NB4 (cell line): Measurements from ENCODE around the gene DPEP2NB.

ENCODE experiments used
- DNase-seq: peaks from one replicate; pipeline ENCODE4 v3.0.0; 2010; ENCODE audit warnings: low read depth
- H3K4me3 ChIP-seq: one replicate; pipeline ENCODE4 v1.5.1; 2011; ENCODE audit warnings: mild to moderate bottlenecking, low read depth, low read length, moderate library complexity
- MYC ChIP-seq: IDR thresholded peaks from 2 replicates; pipeline ENCODE4 v1.6.1; 2011; ENCODE audit warnings: low read depth, low read length
- POLR2A ChIP-seq: IDR thresholded peaks from 2 replicates; pipeline ENCODE4 v1.6.1; 2011; ENCODE audit warnings: mild to moderate bottlenecking; ENCODE audit not compliant: insufficient read length; ENCODE audit errors: extremely low read depth
- TF ChIP-seq, protein P1 (sequence below): IDR thresholded peaks from 2 replicates; pipeline ENCODE4 v1.6.1; 2011; ENCODE audit warnings: low read depth, low read length
- TF ChIP-seq, protein P2 (sequence below): IDR thresholded peaks from one replicate; pipeline ENCODE4 v1.5.1; 2012; ENCODE audit warnings: low read depth, low read length

The DPEP2NB gene

DNA sequence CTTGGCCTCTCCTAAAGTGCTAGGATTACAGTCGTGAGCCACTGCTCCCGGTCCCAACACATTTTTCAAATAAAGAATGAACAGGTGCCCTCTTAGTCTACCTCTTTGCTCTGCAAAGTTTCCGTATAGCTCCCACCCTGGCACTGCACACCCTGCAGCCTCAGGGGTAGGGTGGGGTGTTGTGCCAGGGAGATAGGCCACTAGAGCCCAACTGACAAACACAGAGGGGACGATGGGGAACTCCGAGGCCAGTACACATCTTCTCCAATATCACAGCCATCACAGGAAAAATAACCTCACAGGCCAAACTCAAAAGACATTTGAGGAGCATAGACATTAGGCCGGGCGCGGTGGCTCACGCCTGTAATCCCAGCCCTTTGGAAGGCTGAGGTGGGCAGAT is 44.6 kb downstream of the DPEP2NB start:
- TF ChIP-seq, protein P1, sequence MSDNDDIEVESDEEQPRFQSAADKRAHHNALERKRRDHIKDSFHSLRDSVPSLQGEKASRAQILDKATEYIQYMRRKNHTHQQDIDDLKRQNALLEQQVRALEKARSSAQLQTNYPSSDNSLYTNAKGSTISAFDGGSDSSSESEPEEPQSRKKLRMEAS, result no peak
- no peak overlapping the region for H3K4me3 ChIP-seq
- DNase-seq, result no peak

DNA sequence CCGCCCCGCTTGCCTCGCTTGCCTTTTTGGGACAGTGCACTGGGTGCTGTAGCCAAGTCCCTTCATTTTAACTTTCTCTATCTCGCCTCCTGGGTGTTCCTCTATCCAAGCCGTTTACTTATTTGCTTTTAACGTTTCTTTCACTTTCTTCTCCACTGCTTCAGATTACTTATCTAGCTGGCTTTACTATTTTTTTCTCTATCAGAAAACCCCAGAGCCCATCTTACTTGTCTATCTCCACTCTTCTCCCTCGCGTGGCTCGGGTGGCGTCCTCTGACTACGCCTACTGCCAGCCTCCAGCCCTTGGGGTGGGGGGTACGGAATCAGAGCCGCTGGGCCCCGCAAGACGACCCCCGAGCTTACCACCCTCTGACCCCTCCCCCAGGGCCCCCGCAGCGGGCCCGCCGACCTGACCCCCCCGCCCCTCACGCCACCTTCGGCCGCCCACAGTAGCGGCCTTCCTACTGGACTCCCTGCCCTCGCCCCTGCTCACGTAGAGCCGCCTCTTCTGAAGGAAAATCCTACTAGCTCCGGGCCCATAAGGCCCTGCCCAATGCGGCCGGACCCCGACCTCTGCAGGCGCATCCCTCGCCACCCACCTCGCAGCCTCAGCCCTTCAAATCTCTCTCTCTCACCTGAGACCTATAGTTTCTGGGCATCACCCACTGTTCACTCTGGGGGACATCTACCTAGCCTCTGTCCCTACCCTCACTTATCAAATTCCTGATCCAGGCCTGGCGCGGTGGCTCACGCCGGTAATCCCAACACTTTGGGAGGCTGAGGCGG is 46.3 kb downstream of the DPEP2NB start:
- TF ChIP-seq MYC, result no peak
- no peak for DNase-seq
- H3K4me3 ChIP-seq, result no peak overlapping the region

DNA sequence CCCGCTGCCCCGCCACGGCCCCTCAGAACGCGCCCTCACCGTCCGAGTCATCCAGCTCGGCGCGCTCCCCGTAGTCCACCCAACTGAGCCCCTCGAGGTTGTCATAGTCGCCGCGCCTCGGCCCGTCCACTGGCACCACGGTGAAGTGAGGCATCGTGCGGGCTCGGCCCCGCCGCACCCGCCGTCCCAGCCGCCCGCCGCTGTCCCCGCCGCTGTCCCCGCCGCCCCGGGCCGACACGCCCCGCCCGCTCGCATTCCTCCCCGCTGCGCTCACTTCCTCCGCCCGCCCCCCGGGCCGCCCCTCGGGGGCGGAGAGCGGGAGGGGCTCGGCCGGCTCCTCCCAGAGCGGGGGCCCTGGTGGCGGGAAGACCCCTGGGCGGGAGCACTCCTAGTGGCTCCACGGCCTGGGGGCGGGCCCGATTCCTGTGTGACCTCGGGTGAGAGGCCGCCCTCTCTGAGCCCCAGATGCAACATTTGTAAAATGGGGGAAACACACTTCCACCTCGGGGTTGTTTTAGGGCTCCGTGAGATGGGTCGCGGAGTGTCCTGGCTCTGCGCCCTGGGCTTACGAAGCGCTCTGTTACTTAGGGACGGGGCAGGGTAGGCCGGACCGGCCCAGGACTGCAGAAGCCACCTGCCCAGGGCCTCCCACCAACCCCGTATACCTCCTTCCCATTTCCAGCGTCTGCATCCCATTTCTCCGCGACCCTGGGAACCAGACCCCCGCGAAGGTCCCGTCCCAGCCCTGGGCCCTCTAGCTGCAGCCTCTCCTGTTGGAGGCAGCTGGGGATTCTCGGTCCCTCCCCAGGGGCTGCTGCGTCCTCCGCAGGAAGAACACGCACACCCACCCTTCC is 47.1 kb downstream of the DPEP2NB start, which contains the start of gene SLC12A4:
Gene SLC12A4, minus strand, starts transcription at position 238 of the 854 bp plus-strand sequence. Its CDS starts 84 bp downstream, at position 154.
- TF ChIP-seq, protein P1, result no peak
- TF ChIP-seq MYC (no peak), POLR2A (peak; percentile 21)
- TF ChIP-seq, protein P2, sequence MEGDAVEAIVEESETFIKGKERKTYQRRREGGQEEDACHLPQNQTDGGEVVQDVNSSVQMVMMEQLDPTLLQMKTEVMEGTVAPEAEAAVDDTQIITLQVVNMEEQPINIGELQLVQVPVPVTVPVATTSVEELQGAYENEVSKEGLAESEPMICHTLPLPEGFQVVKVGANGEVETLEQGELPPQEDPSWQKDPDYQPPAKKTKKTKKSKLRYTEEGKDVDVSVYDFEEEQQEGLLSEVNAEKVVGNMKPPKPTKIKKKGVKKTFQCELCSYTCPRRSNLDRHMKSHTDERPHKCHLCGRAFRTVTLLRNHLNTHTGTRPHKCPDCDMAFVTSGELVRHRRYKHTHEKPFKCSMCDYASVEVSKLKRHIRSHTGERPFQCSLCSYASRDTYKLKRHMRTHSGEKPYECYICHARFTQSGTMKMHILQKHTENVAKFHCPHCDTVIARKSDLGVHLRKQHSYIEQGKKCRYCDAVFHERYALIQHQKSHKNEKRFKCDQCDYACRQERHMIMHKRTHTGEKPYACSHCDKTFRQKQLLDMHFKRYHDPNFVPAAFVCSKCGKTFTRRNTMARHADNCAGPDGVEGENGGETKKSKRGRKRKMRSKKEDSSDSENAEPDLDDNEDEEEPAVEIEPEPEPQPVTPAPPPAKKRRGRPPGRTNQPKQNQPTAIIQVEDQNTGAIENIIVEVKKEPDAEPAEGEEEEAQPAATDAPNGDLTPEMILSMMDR, result no peak
- peak within 1 kb of the TSS; percentile 64 for H3K4me3 ChIP-seq
- peak; percentile 89 for DNase-seq

DNA sequence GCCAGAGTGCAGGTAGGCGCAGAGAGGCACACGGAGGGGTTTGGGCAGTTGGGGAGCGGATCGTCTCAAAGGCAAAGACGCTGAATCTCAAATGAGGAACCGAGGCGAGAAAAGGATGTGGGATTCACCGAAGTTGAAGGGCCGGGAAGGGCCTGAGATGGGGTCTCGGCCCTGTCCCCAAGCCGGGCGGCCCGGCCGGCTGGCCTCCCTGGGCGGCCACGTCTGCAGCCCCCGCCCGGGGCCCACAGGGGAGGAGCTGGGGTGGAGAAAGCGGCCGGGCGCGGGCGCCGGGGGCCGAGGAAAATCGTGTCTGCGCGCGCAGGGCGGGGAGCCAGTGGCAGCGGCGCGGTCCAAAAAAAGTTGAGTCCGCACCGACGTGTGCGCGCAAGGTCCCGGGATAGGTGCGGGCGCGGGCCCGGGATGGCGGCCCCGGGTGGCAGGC is 47.7 kb downstream of the DPEP2NB start:
- peak; percentile 61 for DNase-seq
- TF ChIP-seq, protein P2, result no peak
- no peak for TF ChIP-seq POLR2A
- TF ChIP-seq, protein P1, result no peak
- TF ChIP-seq MYC, result no peak

DNA sequence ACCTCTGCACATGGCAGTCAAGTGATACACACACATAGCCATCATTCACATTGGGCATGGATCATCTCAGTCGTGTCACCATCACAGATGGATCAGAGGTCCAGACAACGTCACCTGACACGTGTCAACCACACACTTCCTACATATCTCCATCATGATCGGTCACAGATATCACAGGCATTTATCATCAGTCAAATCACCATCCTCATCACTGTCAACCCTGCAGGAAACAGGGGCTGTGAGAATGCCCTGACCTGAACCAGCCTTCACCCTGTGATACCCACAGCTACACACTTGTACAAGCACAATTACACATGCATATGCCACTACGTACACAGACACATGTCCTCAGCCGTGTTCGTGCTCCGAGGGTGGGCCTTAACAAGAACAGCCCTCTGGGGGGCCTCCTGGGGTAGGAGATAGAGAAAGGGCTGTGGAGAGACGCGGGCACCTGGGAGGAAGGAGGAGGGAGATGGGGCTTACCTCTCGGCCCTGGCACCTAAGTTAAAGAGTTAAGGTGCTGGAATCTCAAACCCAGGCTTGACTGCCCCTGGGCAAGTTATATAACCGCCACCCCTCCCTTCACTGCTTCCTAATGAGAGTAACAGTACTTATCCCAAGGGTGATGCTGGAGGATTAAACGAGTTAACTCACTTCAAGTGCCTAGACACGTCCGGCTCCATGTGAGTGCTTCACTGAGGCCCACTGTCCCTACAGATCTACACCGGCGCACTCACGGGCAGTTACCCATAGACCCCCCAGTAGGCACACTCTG is 48.3 kb downstream of the DPEP2NB start:
- no peak for DNase-seq
- TF ChIP-seq MYC (no peak), POLR2A (no peak)
- TF ChIP-seq, protein P2, result no peak
- TF ChIP-seq, protein P1, result no peak
- peak overlapping the region; percentile 64 for H3K4me3 ChIP-seq

More for the DNA sequence above, 47.7 kb downstream of the DPEP2NB start:
- peak overlapping the region; percentile 64 for H3K4me3 ChIP-seq

DNA sequence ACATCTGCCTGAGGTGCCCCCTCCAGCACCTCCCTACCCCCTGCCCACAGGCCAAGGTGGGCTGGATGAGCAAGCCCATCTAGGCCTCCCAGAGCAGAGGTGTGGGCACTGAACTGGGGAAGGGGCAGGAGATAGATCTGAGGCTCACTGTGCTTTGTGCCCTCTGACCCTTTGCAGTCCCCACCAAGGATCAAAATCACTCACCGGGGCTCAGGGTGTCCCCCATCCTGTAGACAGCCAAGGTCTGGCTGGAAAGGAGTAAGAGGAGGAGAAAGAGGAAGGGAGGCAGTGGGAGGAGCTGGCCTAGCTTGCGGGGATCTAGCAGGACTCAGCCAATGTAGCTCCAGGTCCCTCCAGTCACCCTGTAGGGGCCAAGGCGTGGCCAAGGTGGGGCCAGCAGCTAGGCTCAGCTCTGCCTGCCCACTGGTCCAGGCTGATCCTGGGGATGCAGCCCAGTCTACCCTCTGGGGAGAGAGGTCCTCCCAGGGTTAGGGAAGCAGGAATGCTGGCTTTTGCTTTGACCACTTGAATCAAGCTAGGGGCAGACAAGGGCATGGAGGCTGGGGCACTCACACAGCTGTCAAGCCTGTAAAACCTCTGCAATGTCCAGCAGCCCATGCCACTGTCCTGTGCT is 49.0 kb downstream of the DPEP2NB start:
- peak; percentile 59 for DNase-seq
- TF ChIP-seq, protein P1, result no peak
- TF ChIP-seq MYC (no peak), POLR2A (no peak)
- TF ChIP-seq, protein P2, result no peak
- H3K4me3 ChIP-seq, result no peak overlapping the region
